Loucy (cell line): ENCODE data around the gene MGAT1.

Experiments used
- EZH2phosphoT487 ChIP-seq: fragments of 200-600 bp; IDR thresholded peaks from 2 replicates; pipeline ENCODE4 v1.6.1; 2018; ENCODE audit warnings: antibody characterized with exemption, mild to moderate bottlenecking, moderate library complexity, borderline replicate concordance
- TF ChIP-seq, protein P1 (sequence below): fragments of 200-600 bp; sonication (generic); conservative IDR thresholded peaks from 2 replicates; pipeline ENCODE4 v1.5.1; 2014; ENCODE audit warnings: mild to moderate bottlenecking, antibody characterized with exemption, low read length

DNA sequence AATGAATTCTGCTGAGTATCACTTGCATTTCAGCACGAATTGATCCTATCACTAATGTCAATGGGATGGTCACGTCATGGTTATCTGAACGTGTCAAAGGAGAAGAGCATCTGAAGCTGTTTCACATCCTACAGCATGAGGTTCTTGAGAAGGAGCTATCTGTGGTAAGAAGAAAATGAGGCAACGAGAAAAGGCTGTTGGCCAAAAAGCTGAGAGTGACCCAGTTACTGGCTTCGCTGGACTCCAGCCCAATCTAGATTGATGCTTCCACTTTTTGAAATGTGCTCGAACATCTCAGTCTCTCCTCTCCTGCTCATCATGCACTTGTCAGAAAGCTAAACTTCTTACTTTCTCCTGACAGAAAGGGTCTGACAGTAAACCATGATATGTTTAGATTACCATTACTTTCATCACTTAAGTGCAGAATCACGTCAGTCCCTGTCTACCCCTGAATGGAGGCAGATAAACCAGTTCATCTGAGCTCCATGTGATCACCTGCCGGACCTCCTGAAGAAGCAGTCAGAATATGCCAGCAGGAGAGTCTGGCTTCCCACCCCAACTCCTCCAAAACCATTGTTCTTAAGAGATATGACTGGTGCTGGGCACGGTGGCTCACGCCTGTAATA lies 22.5 kb downstream of the MGAT1 start:
- TF ChIP-seq EZH2phosphoT487: no peak
- TF ChIP-seq, protein P1, sequence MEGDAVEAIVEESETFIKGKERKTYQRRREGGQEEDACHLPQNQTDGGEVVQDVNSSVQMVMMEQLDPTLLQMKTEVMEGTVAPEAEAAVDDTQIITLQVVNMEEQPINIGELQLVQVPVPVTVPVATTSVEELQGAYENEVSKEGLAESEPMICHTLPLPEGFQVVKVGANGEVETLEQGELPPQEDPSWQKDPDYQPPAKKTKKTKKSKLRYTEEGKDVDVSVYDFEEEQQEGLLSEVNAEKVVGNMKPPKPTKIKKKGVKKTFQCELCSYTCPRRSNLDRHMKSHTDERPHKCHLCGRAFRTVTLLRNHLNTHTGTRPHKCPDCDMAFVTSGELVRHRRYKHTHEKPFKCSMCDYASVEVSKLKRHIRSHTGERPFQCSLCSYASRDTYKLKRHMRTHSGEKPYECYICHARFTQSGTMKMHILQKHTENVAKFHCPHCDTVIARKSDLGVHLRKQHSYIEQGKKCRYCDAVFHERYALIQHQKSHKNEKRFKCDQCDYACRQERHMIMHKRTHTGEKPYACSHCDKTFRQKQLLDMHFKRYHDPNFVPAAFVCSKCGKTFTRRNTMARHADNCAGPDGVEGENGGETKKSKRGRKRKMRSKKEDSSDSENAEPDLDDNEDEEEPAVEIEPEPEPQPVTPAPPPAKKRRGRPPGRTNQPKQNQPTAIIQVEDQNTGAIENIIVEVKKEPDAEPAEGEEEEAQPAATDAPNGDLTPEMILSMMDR: no peak
